Right forelimb (tissue), 1 donor: Measurements from ENCODE around the gene FCRL6.

Source experiments
- DNase-seq: peaks from one replicate; pipeline ENCODE4 v3.0.0-alpha.2; 2018

FCRL6 gene

GRCh38 chr1:159802111-159802510 is at the start of gene FCRL6:
Gene FCRL6 (plus strand): TSS chr1:159802360. CDS start chr1:159802425, 65 bp downstream.
- DNase-seq = no peak

- no peak for DNase-seq
Measured at GRCh38 chr1:159753386-159753785, 48.8 kb upstream of the FCRL6 start.

- no peak for DNase-seq
Measured at GRCh38 chr1:159755451-159756007, 46.6 kb upstream of the FCRL6 start.

- DNase-seq = no peak
Measured at GRCh38 chr1:159756397-159756796, 45.8 kb upstream of the FCRL6 start.

DNA sequence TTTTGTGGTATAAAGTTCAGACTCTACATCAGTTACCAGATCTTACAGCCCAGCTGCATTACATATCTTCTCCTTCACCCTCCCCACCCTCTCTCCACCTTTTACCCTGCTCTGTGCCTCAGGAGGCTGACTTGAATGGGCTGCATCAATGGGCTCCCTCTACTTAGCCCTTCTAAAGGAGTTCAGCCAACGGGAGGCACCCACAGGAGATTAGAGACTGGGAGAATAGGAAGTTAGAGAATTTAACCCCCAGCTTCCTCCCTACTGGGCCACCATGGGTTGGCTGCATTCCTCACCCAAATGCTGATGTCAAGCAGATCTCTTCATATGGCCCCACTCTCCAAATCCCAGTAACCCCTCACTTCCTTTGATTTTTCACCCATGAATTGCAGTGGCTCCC is 38.5 kb upstream of the FCRL6 start:
- DNase-seq = no peak

DNA sequence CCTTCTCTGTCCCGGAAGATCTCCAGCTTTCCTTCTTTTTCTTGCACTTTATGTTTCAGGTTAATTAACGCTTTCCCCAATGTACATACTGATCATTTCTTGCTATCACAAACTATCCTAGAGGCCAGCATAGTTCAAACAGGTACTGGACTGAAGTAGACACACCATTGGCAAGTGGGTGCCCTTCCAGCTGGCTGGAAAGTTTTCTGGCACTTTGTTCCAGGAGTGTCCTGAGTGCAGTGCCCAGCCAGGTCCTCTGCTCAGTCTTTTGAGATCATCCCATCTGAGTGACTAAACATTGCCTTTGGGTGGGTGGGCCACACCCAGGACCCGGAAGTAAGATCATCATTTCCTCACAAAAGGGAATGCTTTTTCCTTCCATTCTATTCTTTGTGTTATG is 36.4 kb upstream of the FCRL6 start:
- DNase-seq = no peak

- DNase-seq = no peak
Measured at GRCh38 chr1:159771127-159771895, 30.8 kb upstream of the FCRL6 start.

DNA sequence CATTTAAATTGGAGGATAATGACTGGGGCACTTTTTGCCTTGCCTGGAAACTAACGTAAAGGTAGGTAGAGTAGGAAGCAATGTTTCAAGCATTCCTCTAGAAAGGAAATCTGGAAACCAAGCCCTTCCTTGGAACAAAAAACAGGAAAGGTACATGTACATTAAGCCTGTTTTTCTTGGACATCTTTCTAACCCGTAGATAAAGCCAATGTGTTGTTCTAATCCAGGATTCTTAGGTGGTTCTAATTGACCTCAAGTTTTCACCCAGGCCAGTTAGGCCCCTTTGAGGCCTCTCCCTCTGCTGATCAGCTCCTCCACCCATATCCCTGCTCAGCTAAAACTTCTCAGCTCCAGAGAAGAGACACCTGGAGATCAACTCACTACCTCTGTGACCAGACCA is 27.7 kb upstream of the FCRL6 start:
- DNase-seq = no peak

DNA sequence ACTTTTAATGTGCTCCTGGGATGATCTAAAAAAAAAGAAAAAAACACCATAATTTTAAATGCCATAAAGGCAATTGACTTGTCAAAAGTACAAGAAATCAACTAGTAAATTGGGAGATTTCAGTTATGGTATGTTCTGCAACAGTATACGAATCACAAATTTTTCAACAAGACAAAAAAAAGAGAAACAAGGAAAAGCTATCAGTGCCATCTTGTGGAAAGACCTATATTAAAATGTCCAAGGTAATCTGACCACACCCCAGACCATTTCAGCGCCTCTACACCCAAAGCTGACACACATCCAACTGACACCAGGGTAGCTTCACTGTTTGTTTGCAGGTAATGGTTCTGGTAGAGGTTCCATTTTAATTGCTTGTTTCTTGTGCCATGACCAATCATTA is 26.4 kb upstream of the FCRL6 start:
- DNase-seq = no peak

- DNase-seq = no peak
Measured at GRCh38 chr1:159778266-159778665, 23.9 kb upstream of the FCRL6 start.

DNA sequence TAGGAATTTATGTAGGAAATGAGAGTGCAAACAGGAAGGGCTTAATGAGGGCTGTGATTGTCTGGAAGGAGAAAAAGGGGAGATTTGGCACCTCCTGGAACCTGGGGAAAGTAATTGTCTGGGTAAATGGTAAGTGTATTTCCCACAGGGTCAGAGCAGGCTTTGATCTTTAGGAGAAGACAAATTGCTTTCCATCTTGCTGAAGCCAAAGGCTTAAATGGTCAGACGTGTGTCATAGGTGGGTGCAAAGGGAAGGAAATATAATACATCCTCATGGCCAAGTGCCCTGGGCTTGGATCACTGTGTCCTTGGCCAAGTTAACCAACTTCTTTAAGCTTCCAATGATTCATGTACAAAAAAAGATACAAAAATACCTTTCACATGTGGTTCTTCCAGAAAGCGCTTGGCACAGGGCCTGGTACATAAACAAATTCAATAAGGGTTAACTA is 22.7 kb upstream of the FCRL6 start:
- no peak for DNase-seq

GRCh38 chr1:159780583-159781582 is 21.3 kb upstream of the FCRL6 start, which contains the start of gene DUSP23:
Gene DUSP23 (plus strand): TSS chr1:159780962. CDS start chr1:159781101, 139 bp downstream.
- DNase-seq = peak; percentile 98

- no peak for DNase-seq
Measured at GRCh38 chr1:159781992-159782391, 20.2 kb upstream of the FCRL6 start.

DNA sequence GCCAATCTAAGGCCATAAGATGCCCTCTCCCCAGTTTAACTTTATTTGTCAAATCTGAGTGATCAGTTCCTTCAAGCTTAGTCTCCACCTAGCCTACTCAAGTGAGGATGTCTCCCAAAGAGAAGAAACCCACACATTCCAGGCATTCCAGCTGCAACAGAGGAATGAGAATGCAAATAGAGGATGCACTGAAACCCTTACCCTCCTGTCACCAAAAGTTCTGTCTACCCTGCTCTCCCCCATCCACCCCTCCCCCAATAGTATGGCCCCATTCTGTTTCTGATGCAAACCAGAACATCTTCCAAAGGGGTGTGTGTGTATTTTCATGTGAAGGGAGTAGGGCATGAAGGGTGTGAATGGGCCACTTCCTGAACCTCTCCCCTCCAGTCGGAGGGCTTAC is 18.4 kb upstream of the FCRL6 start:
- no peak for DNase-seq

DNA sequence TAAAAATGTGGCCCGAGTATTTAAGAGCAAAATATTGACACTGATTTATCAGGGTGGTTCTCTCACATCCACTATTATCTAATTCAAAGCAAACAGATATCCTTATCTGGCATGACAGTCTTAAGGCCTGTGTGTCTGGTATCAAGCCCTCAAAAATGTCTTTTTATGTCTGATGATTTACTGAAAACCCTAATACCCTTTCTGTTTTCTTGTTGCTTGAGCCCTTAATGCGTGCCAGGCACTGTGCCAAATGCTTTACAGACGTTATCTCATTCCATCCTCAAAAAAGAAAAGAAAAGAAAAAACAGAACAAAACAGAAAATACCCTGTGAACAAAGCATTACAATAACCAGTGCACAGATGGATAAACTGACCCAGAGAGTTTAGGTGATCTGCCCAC is 15.7 kb upstream of the FCRL6 start:
- no peak for DNase-seq

- no peak for DNase-seq
Measured at GRCh38 chr1:159786966-159787365, 15.2 kb upstream of the FCRL6 start.

GRCh38 chr1:159790237-159790917 is 11.8 kb upstream of the FCRL6 start:
- no peak for DNase-seq

GRCh38 chr1:159791031-159791430 is 11.1 kb upstream of the FCRL6 start:
- no peak for DNase-seq

DNA sequence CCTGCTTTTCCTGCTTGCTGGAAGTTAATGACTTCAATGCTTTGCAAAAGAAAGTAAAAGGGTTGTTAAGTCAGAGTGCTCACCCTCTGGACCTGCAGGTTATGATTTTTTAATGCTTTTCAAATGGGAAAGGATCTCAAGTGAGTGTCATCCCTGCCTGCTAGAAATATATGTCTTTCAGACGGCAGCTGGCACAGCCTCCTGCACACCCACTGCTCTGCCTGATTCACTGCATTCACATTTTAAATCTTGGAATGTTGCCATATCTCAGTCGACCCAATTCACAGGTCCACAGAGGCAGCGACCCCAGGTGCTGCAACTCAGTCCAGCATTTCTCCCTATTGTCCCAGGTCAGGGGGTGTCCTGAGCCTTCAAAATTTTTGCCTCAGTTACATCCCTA is 10.7 kb upstream of the FCRL6 start:
- DNase-seq = no peak

DNA sequence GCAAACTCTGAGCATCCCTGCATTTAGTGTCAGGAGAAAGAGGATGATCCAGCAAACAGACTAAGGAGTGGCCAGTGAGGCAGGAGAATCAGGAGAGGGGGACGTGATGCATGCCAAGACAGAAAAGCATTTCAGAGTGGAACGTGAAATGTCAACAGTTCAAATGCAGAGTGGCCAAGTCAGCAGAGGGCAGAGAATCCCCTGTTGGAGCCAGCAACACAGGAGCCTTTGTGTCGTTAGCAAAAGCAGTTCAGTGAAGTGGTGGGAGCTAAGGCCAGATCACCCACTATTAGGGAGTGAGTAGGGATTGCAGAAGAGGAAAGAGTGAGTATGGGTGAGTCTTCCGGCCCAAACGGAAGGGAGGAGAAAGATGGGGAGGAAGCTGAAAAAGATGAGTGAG is 6.6 kb upstream of the FCRL6 start:
- no peak for DNase-seq

- peak; percentile 67 for DNase-seq
Measured at GRCh38 chr1:159798893-159799292, 3.3 kb upstream of the FCRL6 start.

DNA sequence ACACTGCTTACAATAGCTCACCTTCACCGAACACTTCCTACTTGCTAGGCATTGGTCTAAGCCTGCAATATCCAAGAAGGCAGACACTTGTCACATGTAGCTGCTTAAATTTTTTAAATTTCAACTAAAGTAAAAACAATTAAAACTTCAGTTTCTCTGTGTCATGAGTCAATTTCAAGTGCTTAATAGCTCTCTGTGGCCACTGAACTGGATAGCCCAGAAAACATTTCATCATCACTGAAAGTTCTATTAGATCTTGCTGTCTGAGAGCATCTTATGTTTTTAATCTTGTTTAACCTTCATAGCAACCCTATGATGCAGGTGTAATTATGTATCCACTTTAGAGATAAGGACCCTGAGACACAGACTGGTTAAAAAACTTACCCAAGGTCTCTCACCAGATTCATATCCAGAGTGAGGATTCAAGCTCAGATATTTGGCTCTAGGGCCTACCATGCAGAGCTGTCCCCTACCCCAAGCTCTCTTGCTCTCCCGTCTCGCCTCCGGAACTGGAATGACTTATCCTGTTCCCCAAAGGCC is 2.6 kb upstream of the FCRL6 start:
- no peak for DNase-seq
